GM18517 (cell line): ENCODE measurements around the gene SH3PXD2A.
"Not testable (repeated sequence)": the region's sequence is repeated elsewhere in the genome, so short reads cannot be mapped to it uniquely, and the experiment has no call there.

Experiments
- ATAC-seq: cut with Tn5 transposase; IDR thresholded peaks from one replicate; pipeline ENCODE4 v1.9.1; 2021; ENCODE audit warnings: mild to moderate bottlenecking, moderate library complexity; ENCODE audit not compliant: unreplicated experiment

SH3PXD2A gene

DNA sequence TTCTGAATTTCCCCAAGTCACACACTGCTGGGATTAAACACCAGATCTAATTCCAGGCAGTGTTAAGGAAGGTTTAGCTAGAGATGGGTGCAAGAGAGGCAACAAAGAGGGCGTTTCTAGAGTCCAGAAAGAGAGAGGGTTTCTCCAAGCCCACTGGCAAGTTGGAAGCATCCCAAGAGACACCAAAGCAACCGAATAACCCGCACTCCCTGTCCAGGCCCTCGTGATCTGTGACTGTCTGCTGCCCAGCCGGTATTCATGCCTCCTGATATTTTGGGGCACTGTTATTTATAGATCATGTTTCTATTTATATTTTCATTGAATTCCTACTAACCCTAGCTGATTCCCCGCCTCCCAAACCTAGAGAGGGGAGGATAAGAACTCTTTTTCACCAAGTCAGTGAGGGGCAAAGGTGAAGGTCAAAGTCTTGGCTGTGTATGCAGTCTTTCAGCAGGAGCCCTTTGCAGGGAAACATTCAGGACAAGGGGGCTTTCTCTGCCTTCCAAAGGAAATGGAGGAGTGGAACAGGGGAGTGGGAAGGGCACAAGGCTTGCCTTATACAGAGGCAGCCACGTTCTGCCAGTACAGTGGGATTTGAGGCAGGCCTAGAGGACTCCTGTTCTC is 103.6 kb downstream of the SH3PXD2A start:
- no peak for ATAC-seq

DNA sequence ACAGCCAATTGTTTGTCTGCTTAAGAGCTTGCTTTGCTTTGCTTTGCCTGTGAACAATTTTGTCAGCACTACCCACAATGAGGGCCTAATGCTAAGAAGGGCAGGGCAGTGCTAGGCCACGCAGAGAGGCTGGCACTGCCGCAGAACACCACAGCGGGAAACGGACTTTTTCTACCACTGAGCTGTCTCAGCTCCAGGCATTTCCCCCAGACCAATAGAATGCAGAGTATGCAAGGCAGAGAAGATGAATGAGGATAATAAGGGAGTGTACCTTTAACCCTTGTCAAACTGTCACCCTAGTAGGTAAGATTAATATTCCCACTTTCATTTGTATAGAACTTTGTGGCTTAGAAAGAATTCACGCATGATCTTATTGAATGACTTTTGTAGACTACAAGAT is 104.5 kb downstream of the SH3PXD2A start:
- no peak for ATAC-seq

DNA sequence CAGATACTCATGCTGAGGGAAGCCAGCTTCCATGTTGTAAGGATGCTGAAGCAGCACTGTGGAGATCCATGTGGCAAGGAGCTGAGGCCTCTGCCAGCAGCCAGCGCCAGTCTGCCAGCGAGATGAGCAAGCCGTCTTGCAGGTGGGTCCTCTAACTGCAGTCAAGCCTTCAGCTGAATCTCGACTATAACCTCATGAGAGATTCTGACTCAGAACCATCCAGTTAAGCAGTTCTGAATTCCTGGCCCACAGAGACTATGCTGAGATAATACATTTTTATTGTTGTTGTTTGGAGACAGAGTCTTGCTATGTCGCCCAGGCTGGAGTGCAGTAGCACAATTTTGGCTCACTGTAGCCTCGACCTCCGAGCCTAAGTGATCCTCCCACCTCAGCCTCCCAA is 105.6 kb downstream of the SH3PXD2A start:
- no peak for ATAC-seq

DNA sequence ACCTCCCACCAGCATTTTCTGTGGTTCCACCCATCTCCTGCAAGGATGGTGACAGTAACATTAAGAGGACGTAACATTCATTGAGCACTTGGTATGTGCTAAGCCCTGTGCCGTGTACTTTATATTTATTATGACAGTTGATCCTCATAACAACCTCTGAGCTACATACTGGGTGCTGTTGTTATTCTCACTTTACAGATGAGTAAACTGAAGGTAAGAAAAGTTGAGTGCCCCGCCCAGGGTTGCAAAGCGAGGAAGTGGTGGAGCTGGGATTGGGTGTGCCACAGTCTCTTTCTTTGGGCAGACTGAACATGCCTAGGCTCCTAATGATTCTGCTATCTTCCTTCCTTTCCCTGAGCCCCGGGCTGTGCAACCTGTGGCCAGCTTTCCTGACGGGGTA is 107.4 kb downstream of the SH3PXD2A start:
- no peak for ATAC-seq

DNA sequence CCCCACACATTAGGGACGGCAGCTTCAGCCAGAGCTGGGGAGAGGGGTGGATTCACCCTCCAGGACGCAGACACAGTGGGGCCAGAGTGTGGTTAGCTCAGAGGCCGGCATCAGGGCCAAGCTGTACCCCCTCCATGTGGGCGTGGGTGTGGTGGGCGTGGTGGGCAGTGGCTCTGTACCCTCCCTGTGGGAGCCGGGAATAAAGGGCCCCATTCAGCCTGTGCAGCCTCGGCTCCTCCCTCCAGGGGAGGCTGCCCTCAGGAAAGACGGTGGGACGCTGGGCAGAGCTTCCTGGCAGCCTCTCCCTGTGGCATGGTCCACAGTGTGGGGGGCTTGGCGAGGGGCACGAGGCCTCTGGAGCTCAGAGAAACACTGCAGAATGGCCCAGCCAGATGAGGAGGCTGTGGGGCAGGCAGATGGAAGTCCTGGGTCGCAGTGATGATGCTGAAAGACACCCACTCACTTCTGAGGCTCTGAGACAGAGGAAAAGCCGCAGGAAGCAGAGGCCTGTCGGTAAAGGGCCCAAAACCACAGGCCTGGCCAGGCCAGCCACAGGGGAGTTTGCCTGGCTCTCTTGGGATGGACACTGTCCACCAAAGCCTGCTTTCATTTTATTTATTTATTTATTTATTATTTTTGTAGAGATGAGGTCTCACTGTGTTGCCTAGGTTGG is 108.0 kb downstream of the SH3PXD2A start:
- ATAC-seq = no peak

DNA sequence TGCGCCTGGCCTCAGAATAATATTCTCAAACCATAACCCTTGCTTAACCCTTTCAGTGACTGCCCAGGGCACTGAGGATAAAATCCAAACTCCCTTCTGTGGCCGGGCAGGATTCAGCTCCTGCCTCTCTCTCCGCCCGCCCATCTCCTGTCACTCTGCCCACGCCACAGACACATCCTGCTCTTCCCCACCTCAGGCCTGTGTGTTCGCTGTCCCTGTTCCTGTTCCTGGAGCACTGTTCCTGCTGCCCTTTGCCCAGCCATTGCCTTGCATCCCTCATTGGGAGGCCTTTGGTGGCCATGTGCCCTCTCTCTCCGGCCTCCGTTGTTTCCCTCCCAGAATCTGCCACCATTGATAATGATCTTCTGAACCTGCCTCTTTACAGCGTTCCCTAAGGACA is 108.8 kb downstream of the SH3PXD2A start:
- ATAC-seq = no peak

DNA sequence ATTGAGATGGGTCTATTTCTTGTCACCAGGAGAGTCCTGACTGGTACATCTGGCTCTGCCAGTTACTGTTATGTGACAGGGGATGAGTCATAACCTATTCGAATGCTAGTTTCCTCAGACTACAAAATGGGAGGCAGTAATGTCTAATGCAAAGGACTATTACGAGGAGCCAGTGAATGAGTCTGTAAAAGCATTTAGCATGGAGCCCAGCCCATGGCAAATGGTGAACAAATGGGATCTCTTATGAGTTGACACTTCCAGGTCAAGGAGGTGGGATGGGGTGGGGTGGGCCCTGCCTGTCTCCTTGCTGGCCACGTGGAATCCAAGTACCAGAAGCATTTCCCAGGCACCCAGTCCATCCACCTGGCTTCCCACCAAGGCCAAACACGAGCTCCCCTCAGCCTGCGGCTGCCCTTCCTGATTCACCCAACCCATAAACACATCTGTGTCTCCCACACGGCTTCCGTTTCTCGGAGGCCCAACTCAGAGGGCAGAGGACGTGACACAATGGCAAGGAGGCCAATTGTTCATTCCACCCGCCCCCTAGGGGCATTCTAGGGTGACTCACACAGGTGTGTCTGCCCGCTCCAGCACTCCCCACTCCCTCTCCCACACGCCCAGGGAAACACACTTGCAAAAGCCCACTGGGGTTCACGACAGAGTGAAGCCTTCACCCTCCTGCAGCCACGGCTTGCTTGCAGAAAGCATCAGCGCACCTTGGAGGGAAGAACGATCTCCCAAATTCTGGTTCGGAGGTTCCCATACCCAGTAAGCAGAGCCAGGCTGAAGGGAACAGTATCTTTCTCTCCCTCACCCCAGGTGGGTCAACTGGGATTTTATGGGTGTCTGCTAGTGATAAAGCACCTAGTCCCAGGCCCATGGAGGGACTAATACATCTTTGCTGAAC is 109.8 kb downstream of the SH3PXD2A start:
- no peak for ATAC-seq

DNA sequence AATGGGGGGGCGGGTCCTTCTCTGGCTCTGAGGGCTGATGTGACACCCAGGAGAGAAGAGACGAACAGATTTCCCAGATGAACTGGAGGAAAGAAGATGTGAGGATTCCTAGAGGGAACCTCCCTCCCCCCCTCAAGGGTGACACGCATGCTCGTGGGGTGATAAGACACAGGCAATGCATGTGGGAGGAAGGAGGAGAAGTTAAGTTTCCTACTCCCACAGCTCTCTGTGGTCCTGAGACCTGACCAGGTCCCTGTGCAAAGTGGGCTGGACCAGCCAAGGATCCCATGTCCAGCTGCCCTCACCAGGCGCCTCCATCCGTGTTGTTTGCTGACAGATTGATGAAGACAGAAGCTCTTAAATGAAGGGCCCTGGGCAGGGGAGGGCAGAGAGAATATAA is 112.6 kb downstream of the SH3PXD2A start:
- ATAC-seq = no peak

DNA sequence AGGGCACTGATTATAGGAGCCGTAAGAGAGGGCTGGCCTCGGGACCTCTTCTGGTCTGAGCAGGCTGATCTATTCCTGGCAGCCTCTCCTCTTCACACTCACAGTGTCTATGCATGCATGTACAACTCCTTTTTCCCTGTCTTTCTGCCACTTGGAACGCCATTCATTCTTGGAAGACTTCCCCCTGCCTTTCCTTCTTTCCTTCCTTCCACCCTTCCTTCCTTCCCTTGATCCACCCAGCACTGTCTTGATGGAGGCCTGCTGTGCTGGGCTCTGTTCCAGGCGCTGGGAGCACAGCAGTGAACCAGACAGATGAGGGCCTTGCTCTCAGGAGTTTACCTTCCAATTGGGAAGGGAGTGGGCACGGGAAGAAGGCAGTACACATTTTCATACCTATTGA is 114.8 kb downstream of the SH3PXD2A start:
- ATAC-seq = no peak

DNA sequence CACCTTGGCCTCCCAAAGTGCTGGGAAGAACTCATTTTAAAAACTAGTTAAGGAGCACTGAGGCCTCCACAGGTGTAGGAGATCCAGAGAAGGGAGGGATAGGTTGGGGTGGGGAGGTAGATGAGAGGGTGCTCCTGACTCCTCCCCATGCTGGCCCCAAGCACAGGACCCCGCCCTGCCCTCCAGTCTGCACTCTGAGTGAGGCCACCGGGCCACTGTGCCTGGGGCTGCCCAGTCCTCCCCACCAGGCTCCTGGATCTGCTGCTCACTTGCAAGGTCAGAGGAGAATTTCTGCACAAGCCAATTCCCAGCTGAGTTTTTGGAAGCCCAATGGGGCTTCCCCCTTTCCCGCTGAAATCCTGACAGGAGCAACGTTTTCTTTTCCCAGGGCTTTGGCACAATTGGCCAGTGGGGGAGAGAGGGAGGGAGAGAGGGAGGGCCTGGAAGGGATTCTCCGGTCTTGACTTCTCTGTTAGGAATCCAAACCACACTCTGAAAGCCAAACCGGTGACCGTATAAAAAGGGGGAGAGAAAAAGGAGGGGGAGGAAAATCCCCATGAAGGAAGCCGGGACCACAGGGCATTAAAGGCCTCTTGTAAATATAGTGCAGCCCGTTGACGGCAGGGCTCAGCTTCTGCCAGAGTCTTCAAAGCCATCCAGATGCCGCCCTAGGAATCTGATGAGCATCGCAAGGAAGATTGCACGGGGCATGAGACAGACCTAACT is 116.2 kb downstream of the SH3PXD2A start:
- ATAC-seq = no peak

DNA sequence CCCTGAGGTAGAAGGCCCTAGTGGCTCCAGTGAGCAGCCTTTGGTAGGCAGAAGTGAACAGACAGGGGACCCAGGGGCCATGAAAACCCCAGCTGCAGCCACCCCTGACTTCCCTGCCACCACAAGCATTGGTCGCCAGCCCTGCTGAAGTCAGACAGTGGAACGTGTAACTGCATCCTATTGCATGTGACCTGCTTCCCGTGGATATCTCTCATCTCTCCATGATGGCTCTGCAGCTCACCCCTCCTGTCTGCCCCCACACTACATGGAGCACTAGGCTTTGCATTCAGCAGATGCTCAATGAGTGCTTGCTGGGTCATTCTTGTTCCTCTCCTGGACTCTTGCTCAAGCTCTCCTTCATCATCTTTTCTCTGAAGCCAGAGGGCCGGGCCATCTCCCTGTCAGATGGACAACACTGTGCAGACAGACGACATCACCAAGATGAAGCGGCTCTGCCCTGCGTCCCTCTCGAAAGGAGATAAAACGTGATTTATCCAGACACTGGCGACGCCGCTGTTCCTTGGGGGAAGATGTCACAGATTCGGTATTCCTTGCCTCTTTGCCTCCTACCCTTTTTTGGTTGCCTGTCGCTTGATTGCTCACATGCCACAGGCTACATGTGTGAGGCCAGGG is 117.5 kb downstream of the SH3PXD2A start:
- ATAC-seq = no peak

DNA sequence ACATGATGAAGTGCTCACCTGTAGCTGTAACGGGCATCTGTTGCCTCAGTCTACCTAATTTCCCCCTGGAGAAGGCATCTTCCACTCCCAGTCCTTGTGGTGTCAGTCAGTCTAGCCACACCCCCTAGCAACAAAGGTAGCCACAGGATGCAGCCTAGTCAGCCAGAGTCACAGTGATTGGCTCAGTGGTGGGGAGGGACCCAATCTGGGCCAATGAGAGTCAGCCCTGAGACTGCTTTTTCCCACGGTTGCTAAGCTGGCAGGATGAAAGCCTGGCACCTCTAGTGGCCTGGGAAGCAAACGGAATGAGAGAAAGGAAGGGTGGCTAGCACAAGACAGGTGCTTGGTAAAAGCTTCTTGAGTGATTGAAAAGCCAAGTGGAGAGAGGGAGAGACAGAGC is 118.6 kb downstream of the SH3PXD2A start:
- ATAC-seq = no peak

DNA sequence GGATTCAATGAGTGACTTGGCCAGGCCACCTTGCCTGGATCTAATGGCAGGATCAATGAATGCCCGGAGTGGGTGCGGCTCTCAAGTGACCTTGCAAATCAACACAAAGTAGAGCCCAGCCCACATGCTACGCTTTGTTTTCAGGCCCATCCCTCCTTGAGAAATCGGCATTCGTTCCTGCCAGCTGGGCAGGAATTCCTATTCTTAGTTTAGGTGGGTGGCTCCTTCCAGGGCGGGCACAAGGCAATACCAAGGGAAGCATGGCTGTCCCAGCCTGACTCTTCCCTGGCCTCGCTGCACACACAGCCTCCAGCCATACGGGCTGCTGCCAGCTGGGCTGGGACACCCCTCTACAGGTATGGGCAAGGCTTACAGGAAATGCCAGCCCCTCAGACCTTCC is 119.3 kb downstream of the SH3PXD2A start:
- ATAC-seq = no peak

DNA sequence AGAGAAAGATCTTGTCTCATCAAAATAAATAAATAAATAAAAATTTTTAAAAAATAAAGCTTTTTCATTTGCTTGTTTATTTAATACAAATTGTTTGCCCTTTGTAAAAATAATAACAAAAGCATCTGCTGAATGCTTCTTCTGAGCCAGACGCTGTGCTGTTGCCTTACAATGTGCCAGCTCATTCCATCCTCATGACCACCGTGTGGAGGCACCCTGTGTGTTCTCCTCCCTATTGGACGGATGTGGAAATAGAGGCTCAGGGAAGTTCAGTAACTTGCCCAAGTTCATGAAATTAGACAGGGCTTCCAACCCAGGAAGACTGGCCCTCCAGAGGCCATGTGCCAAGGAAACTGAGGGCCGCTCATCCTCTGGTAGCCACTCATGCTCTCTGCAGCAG is 120.6 kb downstream of the SH3PXD2A start:
- ATAC-seq = no peak

DNA sequence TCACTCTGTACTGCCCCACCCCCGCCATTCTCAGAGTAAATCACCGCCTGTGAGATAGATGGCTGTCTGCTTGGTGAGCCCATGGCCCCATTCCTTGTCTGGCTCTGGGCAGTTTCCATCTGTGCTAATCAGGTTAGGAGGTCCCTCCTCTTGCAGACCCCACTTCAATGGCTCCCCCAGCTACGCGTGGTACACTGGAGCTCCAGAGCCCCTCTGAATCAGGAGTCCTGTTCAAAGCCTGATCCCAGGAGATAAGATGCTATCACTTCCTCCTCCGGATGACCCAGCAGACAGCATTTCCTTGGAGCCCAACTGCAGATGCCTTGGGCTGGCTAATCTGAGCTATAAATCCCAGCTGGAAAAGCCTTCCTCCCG is 122.3 kb downstream of the SH3PXD2A start:
- ATAC-seq = no peak

DNA sequence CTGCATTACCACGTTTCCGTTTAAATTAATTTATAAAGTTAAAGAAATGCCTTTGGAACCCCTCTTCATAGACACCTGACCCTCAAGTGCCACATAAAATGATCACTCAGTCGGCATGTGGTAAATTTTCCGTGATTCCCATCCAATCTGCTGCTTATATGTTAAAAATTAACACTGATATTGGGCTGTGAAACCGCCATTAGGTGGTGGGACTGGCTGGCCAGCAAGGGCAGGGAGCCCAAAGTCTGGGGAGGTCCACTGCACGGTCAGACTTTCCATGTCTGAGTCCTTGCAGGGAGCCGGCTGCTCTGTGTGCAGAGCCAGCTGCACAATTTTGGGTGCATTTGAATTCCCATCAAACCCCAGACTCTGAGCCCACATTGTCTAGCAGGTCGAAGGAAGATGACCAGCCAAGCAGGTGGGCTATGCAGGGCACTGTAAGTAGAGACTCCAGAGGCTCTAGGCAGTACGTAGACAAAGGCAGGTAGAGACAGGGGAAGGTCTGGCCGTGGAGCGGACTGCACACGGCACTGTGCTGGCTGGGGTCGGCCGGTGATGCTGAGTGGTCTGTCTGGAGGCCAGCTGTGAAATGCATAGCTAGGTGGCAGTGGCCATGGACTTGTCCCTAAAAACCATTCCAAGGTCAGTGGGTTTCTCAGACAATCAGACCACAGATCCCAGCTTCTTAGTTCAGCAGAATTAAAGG is 122.9 kb downstream of the SH3PXD2A start:
- ATAC-seq = no peak

DNA sequence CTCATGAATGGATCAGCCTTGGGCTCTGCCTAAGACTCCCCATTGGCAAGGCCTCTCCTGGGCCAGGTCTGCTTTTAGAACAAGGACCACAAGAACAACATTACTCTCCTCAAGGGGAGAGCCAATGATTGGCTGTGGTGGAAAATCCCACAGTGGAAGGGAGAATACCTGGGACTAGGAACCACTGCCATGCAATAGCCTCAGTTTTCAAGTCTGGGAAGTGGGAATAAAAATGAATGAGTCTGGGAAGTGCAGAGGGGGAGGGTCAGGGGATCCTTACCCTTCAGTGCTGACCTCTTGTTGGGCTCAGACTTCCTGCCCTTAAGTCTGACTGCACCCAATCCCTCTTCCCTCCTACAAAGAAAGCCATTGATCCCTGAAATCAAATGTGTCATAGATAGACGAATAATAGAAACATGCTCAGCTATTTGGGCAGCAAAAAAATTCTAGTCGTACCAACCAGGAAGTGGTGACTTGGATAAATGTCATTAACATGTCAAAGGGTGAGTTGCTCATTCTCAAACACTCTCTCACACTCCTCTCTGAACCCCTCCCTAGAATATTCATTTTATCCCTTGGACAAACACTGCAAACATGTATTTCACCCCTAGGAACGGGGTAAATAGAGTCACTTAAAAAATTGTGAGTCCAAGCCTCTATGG is 123.6 kb downstream of the SH3PXD2A start:
- no peak for ATAC-seq

DNA sequence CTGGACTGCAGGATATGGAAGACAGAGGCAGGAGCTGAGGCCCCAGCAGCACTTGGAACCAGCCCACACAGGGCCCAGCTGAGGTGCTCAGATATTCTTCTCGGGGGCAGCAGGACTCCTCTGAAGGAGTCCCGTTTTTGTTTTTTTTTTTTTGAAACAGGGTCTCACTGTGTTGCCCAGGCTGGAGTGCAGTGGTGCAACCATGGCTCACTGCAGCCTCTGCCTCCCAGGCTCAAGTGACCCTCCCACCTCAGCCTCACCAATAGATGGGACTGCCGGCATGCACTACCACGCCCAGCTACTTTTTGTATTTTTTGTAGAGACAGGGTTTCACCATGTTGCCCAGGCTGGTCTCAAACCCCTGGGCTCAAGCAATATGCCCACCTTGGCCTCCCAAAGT is 124.3 kb downstream of the SH3PXD2A start:
- ATAC-seq = not testable (repeated sequence)

DNA sequence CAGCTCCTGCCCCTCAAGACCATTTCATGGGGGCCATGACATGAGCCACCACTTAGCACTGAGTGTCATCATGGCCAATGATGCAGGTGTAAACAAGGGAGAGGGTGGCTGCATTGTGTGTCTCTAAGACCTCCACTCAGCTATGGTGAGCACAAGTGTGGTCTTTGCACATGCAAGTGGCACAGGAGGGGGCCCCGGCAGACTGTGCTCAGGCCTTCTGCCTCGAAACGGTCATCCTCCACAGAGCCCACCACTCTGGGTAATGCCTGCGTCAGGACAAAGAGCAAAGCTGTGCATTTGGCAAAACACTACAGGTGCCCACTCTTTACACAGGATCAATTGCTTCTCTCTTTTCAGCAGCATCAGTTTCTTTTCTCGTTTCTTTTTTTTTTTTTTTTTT is 125.5 kb downstream of the SH3PXD2A start:
- no peak for ATAC-seq
